ENCODE data around the gene C17orf50.
A peak's percentile ranks its signal among the peaks of the same experiment; 100 is the strongest.

DNA sequence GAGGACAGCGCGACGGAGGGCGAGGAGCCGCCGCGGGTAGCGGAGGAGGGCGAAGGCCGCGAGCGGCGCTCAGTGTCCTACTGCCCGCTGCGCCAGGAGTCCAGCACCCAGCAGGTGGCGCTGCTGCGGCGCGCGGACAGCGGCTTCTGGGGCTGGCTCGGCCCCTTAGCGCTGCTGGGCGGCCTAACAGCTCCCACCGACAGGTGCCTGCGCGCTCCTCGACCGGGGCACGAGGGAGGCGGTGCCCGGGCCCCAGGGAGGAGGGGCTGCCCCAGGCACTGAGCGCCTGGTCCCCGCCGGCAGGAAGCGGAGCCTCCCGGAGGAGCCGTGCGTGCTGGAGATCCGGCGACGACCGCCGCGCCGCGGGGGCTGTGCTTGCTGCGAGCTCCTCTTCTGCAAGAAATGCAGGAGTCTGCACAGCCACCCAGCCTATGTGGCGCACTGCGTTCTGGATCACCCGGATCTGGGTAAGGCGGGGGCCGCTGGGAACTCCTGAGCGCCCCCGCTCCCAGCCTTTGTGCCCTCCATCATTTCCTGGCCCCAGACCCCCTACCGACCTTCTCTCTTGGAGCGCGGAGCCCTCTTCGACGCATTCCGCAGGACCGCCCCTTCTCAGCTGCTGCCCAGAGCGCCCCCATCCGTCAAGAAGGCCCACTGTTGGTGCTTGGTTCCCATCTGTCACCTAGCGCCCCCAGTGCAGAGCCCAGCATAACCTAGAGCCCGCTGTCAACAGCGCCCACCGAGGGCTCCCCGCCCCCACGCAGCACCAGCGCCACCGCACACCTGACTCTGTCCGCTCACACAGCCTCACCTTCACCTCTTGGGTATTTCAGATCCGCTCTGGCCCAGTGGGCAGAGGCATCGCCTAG, 3.7 kb downstream of the C17orf50 start:
- TF ChIP-seq, protein P1, sequence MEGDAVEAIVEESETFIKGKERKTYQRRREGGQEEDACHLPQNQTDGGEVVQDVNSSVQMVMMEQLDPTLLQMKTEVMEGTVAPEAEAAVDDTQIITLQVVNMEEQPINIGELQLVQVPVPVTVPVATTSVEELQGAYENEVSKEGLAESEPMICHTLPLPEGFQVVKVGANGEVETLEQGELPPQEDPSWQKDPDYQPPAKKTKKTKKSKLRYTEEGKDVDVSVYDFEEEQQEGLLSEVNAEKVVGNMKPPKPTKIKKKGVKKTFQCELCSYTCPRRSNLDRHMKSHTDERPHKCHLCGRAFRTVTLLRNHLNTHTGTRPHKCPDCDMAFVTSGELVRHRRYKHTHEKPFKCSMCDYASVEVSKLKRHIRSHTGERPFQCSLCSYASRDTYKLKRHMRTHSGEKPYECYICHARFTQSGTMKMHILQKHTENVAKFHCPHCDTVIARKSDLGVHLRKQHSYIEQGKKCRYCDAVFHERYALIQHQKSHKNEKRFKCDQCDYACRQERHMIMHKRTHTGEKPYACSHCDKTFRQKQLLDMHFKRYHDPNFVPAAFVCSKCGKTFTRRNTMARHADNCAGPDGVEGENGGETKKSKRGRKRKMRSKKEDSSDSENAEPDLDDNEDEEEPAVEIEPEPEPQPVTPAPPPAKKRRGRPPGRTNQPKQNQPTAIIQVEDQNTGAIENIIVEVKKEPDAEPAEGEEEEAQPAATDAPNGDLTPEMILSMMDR (IDR thresholded peaks at IDR 0.05) = peak; percentile 85 to 91 (median 91)
- TF ChIP-seq POLR2A (IDR thresholded peaks at IDR 0.05) = no peak
- TF ChIP-seq EP300 (IDR thresholded peaks at IDR 0.05) = no peak

Data from ovary (tissue), 3 donors.